NCI-H82 treated with DMSO at 0.1 percent for 48 hours (cell line): ENCODE measurements around the gene SOX8.

ENCODE experiments used
- DNase-seq: peaks from one replicate; lab custom pipeline; 2025; ENCODE audit not compliant: unreplicated experiment; lab: John Stamatoyannopoulos, UW

Gene SOX8

DNA sequence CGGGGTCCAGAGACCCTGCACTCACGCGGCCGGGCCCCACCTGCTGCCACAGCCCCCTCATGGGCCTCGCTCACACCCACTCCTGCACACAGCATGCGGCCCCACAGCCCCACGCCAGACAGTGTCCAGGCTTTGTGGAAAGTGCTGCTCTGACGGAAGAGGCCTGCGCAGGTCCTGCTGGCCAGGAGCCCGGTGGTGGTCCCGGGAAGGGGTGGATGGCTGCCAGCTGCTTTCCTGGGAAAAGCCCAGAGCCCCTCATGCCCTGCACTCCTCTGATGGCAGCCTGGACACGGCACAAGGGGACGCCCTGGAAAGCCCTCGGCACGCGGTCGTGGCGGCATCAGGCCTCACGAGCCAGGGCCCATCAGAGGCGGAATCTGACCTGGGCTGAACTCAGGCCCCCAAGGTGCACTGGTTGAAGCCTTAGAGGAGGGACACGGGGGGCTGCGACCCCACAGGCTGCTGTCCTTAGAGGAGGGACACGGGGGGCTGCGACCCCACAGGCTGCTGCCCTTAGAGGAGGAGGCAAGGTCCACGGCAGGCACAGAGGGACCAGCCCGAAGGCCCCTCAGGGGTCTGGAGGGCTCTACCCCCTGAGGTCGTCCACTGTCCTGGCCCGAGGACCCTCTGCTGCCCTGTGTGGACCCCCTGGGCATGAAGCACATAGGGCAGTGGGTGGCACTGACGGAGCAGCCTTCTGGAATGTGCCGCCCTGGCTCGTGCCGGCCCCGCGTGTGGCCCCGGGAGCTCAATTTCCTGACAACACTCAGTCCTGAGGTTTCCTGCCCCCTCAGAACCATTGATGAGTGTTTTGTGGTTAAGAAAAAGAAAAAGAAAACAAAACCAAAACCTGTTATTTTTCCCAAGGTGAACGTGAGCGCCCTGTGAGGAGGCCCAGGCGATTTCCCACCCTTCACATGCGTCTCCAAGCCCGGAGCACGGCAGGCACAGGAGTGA is 22.1 kb downstream of the SOX8 start:
- DNase-seq: no peak

DNA sequence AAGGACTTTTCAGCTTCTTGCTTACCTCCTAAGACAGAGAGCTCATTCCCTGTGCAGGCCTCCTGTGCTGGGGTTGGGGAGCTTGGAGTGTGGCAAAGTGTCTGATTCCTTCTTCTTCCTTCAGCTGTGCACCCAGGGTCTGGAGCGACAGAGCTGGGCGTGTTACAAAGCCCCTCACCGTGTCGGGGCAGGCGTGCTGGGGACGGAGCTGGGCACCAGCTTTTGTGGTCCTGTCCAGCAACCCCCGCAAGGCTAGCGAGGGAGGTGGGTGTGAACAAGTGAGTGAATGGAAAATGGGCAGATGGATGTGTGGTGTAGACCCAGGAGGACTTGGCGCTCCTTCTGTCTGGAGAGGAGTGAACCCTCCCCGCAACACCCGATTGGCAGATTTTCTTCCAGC is 23.7 kb downstream of the SOX8 start:
- no peak for DNase-seq

DNA sequence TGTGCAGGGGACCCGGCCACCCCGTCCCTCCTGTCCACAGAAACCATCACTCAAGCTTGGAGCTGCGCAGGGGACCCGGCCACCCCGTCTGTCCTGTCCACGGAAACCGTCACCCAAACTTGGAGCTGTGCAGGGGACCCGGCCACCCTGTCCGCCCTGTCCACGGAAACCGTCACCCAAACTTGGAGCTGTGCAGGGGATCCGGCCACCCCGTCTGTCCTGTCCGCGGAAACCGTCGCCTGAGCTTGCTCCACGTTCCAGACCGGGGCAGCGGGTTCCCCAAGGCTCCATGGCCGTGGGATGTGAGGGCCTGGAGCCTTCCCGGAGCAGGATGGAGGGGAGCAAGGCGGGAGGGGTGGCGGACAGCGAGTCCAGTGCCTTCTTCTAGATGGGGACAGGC is 25.2 kb downstream of the SOX8 start:
- no peak for DNase-seq

GRCh38 chr16:1007284-1007850 is 25.8 kb downstream of the SOX8 start:
- DNase-seq: no peak

GRCh38 chr16:1008085-1008484 is 26.5 kb downstream of the SOX8 start:
- no peak for DNase-seq

- no peak for DNase-seq
Observed at GRCh38 chr16:1009358-1010150, 28.0 kb downstream of the SOX8 start.

- no peak for DNase-seq
Observed at GRCh38 chr16:1010251-1010650, 28.7 kb downstream of the SOX8 start.

- no peak for DNase-seq
Observed at GRCh38 chr16:1010815-1011214, 29.2 kb downstream of the SOX8 start.

DNA sequence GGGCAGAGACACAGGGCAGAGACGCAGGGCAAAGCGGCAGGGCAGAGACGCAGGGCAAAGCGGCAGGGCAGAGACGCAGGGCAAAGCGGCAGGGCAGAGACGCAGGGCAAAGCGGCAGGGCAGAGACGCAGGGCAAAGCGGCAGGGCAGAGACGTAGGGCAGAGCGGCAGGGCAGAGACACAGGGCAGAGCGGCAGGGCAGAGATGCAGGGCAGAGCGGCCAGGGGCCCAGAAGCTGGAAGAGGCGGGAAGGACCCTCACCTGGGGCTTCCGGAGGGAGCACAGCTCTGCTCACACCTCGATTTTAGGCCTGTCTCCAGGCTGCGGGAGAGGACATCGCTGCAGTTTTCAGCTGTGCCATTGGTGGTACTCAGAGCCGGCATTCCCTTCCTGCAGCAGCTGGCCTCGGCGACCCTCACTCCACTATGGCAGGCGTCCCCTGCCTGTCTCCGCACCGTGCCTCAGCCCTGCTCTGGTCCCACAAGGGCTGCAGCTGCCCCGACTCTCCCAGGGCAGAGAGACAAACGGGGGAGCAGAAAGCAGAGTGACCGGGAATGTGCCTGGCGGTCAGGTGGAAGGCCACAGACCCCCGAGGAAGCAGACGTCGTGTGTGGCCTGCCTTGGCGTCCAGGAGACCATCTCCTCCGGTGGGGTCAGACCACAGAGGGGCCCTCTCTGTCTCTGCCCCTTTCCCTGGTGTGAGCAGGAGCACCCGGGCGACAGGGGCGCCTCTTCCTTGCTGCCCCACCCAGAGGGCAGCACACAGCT is 29.9 kb downstream of the SOX8 start:
- DNase-seq: no peak

- DNase-seq: no peak
Observed at GRCh38 chr16:1012135-1012534, 30.6 kb downstream of the SOX8 start.

DNA sequence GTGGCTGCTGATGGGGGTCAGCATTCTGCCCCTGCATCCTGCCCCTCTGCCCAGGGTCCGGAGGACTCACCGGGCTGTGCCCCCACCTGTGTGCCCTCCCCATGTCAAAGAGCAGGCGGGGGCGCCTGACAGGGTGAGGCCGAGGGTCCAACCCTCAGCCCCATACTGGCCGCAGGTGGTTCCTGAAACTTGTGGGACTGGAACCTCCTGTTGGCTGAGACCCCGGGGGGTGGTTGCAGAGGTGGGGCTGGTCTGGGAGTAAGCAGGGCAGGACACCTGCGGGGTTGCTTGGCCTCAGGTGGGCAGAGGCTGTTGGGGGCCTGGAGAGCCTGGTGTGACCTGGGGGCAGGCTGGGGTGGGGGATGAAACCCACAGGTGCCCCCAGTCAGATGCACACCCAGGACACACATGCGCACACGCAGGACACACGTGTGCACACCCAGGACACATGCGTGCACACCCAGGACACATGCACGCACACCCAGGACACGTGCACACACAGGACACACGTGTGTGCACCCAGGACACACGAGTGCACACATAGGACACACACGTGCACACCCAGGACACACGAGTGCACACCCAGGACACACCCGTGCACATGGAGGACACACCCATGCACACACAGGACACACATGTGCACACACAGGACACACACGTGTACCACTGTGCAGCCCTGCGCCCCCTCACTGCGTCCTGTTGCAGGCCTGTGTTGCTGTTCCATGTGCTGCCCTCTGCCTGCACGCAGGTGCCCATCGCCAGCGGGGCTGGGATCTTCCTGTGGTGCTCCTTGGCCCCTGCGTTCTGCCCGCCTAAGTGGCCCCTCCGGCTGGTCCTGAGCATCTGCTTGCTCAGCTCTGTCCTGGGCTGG is 31.4 kb downstream of the SOX8 start:
- no peak for DNase-seq

GRCh38 chr16:1013593-1013900 is 32.0 kb downstream of the SOX8 start:
- DNase-seq: no peak

- no peak for DNase-seq
Observed at GRCh38 chr16:1014221-1014620, 32.7 kb downstream of the SOX8 start.

- DNase-seq: no peak
Observed at GRCh38 chr16:1014771-1015495, 33.4 kb downstream of the SOX8 start.

- DNase-seq: no peak
Observed at GRCh38 chr16:1018447-1019198, 37.1 kb downstream of the SOX8 start.

GRCh38 chr16:1019231-1020090 is 37.9 kb downstream of the SOX8 start:
- peak; percentile 90 for DNase-seq

GRCh38 chr16:1020091-1020399 is 38.5 kb downstream of the SOX8 start:
- no peak for DNase-seq

- DNase-seq: no peak
Observed at GRCh38 chr16:1020591-1020990, 39.0 kb downstream of the SOX8 start.
